Measurements from ENCODE around the gene CCSER1.

- TF ChIP-seq CTCF (conservative IDR thresholded peaks at IDR 0.05 in 1 of 2, IDR thresholded peaks at IDR 0.05 in 1 of 2; ENCODE audit: extremely low read depth in 1 of 2, insufficient read depth in 1 of 2, low read depth in 1 of 2, low read length in 2 of 2) (no peak), EZH2 (IDR thresholded peaks at IDR 0.05; ENCODE audit: borderline replicate concordance, low read length) (no peak)
These were observed 348.8 kb downstream of the CCSER1 start for GRCh38 chr4:90476019-90476418.

Measured in mammary epithelial cell (primary cell).